K562 (cell line): Measurements from ENCODE around the gene KLHL28. TPM values are rescaled to one million over a fixed set of nuclear protein-coding genes. Genes with fewer than 3 reads are reported as not detected.

Experiments used
- ATAC-seq: fragments of 200-7000 bp; cut with Tn5 transposase; 3 replicates; pipeline ENCODE4 v1.9.1; 2020; ENCODE audit warnings: moderate library complexity
- BruUV-seq: library from RNA; stranded (reverse); fragments of 400-500 nt; replicated peaks from 2 replicates; lab custom pipeline; 2021; lab: Mats Ljungman, UMichigan
- CTCF ChIA-PET: fragments of 300-600 bp; formaldehyde crosslinking; extraction: SDS; loops from one replicate; lab custom pipeline; 2021; ENCODE audit warnings: low intra/inter-chr PET ratio; lab: Yijun Ruan, JAX
- POLR2A ChIA-PET: fragments of 300-600, 350-650 bp; sonication (Branson Sonifier 250); formaldehyde crosslinking; extraction: SDS; loops from one replicate; lab custom pipeline; 2021; ENCODE audit warnings: antibody characterized with exemption, inconsistent platforms; lab: Yijun Ruan, JAX
- DNase-seq, 4 experiments: peaks; one replicate each; pipeline versions ENCODE4 v3.0.0 to v3.0.0-alpha.2; 2011 to 2018; ENCODE audit warnings: low spot score in 3 of 4, mixed read lengths in 3 of 4; ENCODE audit errors: extremely low read depth in 1 of 4
- FAIRE-seq: peaks from 2 replicates; lab custom pipeline; 2011; peaks lifted over from hg19 to GRCh38; lab: Jason Lieb, UNC
- H2AFZ ChIP-seq: 2 replicates; pipeline ENCODE4 v1.6.0; 2011; ENCODE audit warnings: low read depth, low read length, control low read depth, inconsistent platforms
- H3K27ac ChIP-seq: fragments of 200-600 bp; 3 replicates; pipeline ENCODE4 v1.8.0; 2011; ENCODE audit warnings: low read depth, mild to moderate bottlenecking, control low read depth, inconsistent platforms, low read length, moderate library complexity, mixed read lengths; ENCODE audit errors: extremely low read depth
- H3K27me3 ChIP-seq, 2 experiments: fragments of 300-600 bp in 1 of 2; 2 replicates in 1 of 2; 3 replicates in 1 of 2; pipeline versions ENCODE4 v1.6.0 to v1.8.0; 2011; ENCODE audit warnings: inconsistent platforms in 2 of 2, low read length in 2 of 2, mild to moderate bottlenecking in 1 of 2, mixed read lengths in 1 of 2, moderate library complexity in 1 of 2; ENCODE audit not compliant: control insufficient read depth in 2 of 2, insufficient read depth in 2 of 2
- H3K36me3 ChIP-seq: fragments of 300-600 bp; 3 replicates; pipeline ENCODE4 v1.8.0; 2011; ENCODE audit warnings: mild to moderate bottlenecking, low read length, inconsistent platforms; ENCODE audit not compliant: control insufficient read depth, insufficient read depth
- H3K4me1 ChIP-seq, 2 experiments: fragments of 200-600 bp in 1 of 2; replicated peaks in 1 of 2; 2 replicates in 1 of 2; 3 replicates in 1 of 2; pipeline versions ENCODE4 v1.5.1 to v1.8.0; 2011; ENCODE audit warnings: inconsistent platforms in 2 of 2, low read length in 2 of 2, mild to moderate bottlenecking in 1 of 2, mixed read lengths in 1 of 2, moderate library complexity in 1 of 2; ENCODE audit not compliant: control insufficient read depth in 2 of 2, insufficient read depth in 2 of 2
- H3K4me2 ChIP-seq: 2 replicates; pipeline ENCODE4 v1.6.1; 2011; ENCODE audit warnings: low read length, control low read depth, inconsistent platforms, mixed read lengths; ENCODE audit not compliant: insufficient read depth
- H3K4me3 ChIP-seq: fragments of 200-600 bp; sonication (generic), shearing (Covaris generic); 2 replicates; pipeline ENCODE4 v1.5.1; 2016; ENCODE audit warnings: control low read depth, inconsistent platforms
- H3K79me2 ChIP-seq: fragments of 200-600 bp; 3 replicates; pipeline ENCODE4 v1.8.0; 2011; ENCODE audit warnings: low read length, inconsistent platforms; ENCODE audit not compliant: control insufficient read depth, insufficient read depth
- H3K9ac ChIP-seq, 2 experiments: 2 replicates each; pipeline versions ENCODE4 v1.6.0 to v1.6.1; 2011; ENCODE audit warnings: low read depth in 2 of 2, low read length in 2 of 2, control low read depth in 1 of 2, inconsistent platforms in 1 of 2, mild to moderate bottlenecking in 1 of 2, mixed read lengths in 1 of 2; ENCODE audit not compliant: insufficient read depth in 1 of 2
- H3K9me1 ChIP-seq: one replicate; pipeline ENCODE4 v1.6.0; 2011; ENCODE audit warnings: inconsistent platforms, mild to moderate bottlenecking, low read length, moderate library complexity; ENCODE audit not compliant: control insufficient read depth, insufficient read depth
- H3K9me3 ChIP-seq: replicated peaks from 2 replicates; pipeline ENCODE4 v1.5.1; 2011; ENCODE audit warnings: low read depth, low read length, inconsistent platforms; ENCODE audit not compliant: control insufficient read depth, insufficient read depth
- H4K20me1 ChIP-seq: replicated peaks from 2 replicates; pipeline ENCODE4 v1.6.1; 2011; ENCODE audit warnings: low read length, inconsistent platforms, mixed read lengths; ENCODE audit not compliant: control insufficient read depth, insufficient read depth
- ETV5 ChIP-seq: sonication (generic); formaldehyde crosslinking; IDR thresholded peaks from 2 replicates; pipeline ENCODE4 v1.4.0; 2020; ENCODE audit warnings: low read depth, mild to moderate bottlenecking, missing genetic modification reagents
- GATAD2B ChIP-seq: fragments of 450-650 bp; IDR thresholded peaks from 2 replicates; pipeline ENCODE4 v1.6.1; 2017; ENCODE audit warnings: mild to moderate bottlenecking, borderline replicate concordance
- HDAC1 ChIP-seq, 2 experiments: fragments of 450-650 bp; IDR thresholded peaks; 2 replicates each; pipeline ENCODE4 v1.6.1; 2016 to 2017; ENCODE audit warnings: inconsistent platforms in 1 of 2, mild to moderate bottlenecking in 1 of 2, moderate library complexity in 1 of 2
- HEY1 ChIP-seq: fragments of 250-450 bp; sonication (Bioruptor Pico); IDR thresholded peaks from 2 replicates; pipeline ENCODE4 v1.5.0; 2020; ENCODE audit warnings: mild to moderate bottlenecking, moderate library complexity, borderline replicate concordance
- IRF9 ChIP-seq: fragments of 450-650 bp; IDR thresholded peaks from 2 replicates; pipeline ENCODE4 v1.6.1; 2016; ENCODE audit warnings: missing biosample characterization, missing genetic modification characterization
- KAT2B ChIP-seq: IDR thresholded peaks from one replicate; pipeline ENCODE4 v1.6.1; 2012; ENCODE audit warnings: low read depth, mild to moderate bottlenecking, control low read depth, inconsistent platforms, low read length, moderate library complexity
- L3MBTL2 ChIP-seq: fragments of 450-650 bp; IDR thresholded peaks from 2 replicates; pipeline ENCODE4 v1.6.1; 2016; ENCODE audit warnings: mild to moderate bottlenecking, moderate library complexity
- NFE2L1 ChIP-seq: fragments of 450-650 bp; IDR thresholded peaks from 2 replicates; pipeline ENCODE4 v1.6.1; 2016; ENCODE audit warnings: missing genetic modification characterization, low read depth, mild to moderate bottlenecking, missing compliant biosample characterization, moderate library complexity, borderline replicate concordance
- PCBP1 ChIP-seq: fragments of 200-400 bp; formaldehyde crosslinking; IDR thresholded peaks from 2 replicates; pipeline ENCODE4 v1.6.1; 2018; ENCODE audit warnings: mild to moderate bottlenecking, low read depth, low read length; ENCODE audit not compliant: poor library complexity, severe bottlenecking
- POLR2AphosphoS5 ChIP-seq: IDR thresholded peaks from 2 replicates; pipeline ENCODE4 v1.6.1; 2011; ENCODE audit warnings: mild to moderate bottlenecking, low read depth, low read length, moderate library complexity; ENCODE audit not compliant: control insufficient read depth, insufficient read depth
- PTTG1 ChIP-seq: fragments of 450-650 bp; IDR thresholded peaks from 2 replicates; pipeline ENCODE4 v1.6.1; 2016; ENCODE audit warnings: low read depth, mild to moderate bottlenecking, missing genetic modification characterization, missing compliant biosample characterization
- SIN3A ChIP-seq, 2 experiments: fragments of 150-350 bp in 1 of 2; IDR thresholded peaks; 2 replicates each; pipeline ENCODE4 v1.6.1; 2011 to 2016; ENCODE audit warnings: borderline replicate concordance in 2 of 2, low read depth in 2 of 2, low read length in 2 of 2, mild to moderate bottlenecking in 2 of 2, moderate library complexity in 2 of 2; ENCODE audit not compliant: control insufficient read depth in 1 of 2
- TFAM ChIP-seq: fragments of 250-450 bp; sonication (Bioruptor Pico); conservative IDR thresholded peaks from 2 replicates; pipeline ENCODE4 v1.5.0; 2021; ENCODE audit warnings: mild to moderate bottlenecking, moderate library complexity
- ZBTB7A ChIP-seq: IDR thresholded peaks from 2 replicates; pipeline ENCODE4 v1.6.1; 2011; ENCODE audit warnings: low read depth, mild to moderate bottlenecking, low read length, moderate library complexity, borderline replicate concordance; ENCODE audit not compliant: control insufficient read depth
- WGBS: fragments of 100-300 bp; shearing (Covaris generic); methylation state at CpG from one replicate; pipeline ENCODE4 v1.1.6; 2016; ENCODE audit warnings: low coverage, mixed read lengths; ENCODE audit not compliant: insufficient coverage; ENCODE audit errors: missing lambda C conversion rate; 5-methylcytosine and 5-hydroxymethylcytosine counted together
- in situ Hi-C: fragments of 300-500 bp; cut with MboI; formaldehyde crosslinking; loops from 4 replicates; pipeline ENCODE4 v1.15.0; 2018; ENCODE audit warnings: inconsistent platforms, mixed read lengths
- intact Hi-C: fragments of 100-400 bp; cut with micrococcal nuclease; formaldehyde crosslinking; loops from 2 replicates; pipeline ENCODE4 v1.14.2; 2022
- polyA plus RNA-seq, 8 experiments: library from polyadenylated mRNA; depleted of rRNA in 4 of 8; stranded (reverse) in 5 of 8; unstranded in 3 of 8; fragments of >200 nt; fragmentation: Nextera tagmentation in 2 of 8; fragmentation: Illumina TruSeq in 1 of 8; extraction: Ambion mirVana in 2 of 8; extraction: Trizol in 1 of 8; gene quantifications; 2 replicates each; pipeline versions ENCODE4 v1.2.1 to v1.2.3, GENCODE V29; 2011 to 2014; ENCODE audit warnings: inconsistent platforms in 1 of 8, missing spikeins in 1 of 8
- total RNA-seq, 7 experiments: library from RNA; depleted of rRNA in 6 of 7; stranded (reverse); fragments of >200 nt in 6 of 7; fragmentation: Illumina TruSeq in 2 of 7; extraction: Trizol in 2 of 7; gene quantifications; 2 replicates each; pipeline versions ENCODE4 v1.2.1 to v1.2.3, GENCODE V29; 2011 to 2021; ENCODE audit warnings: low replicate concordance in 1 of 7
- TF ChIP-seq, protein P1 (sequence below): fragments of 250-450 bp; sonication (Bioruptor Pico); IDR thresholded peaks from 2 replicates; pipeline ENCODE4 v1.8.0; 2021; ENCODE audit warnings: moderate library complexity, mild to moderate bottlenecking, inconsistent platforms

Gene KLHL28
- total and polyA plus RNA-seq, 9 of the 15 experiments (the other 6 are each of a cell fraction or from before 2014, with no cell fraction given), result 1.1 to 7.5 (median 4.7) TPM

DNA sequence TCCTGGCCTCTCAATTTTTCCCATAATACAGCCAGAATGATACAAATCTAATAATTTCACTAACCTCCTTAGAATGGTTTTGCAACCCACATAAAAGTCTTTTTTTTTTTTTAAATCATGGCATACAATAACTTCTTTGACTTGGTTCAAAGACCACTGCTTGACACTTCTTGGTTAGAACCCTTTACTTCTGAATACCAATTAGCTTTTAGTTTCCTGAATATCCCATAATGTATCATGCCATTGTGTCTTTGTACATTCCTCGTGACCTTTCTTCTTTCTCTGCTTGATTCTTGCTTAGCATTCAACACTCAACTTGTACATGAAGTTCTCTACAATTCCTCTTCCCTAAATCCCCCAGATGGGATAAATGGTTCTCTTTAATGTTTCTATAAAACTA, 19.3 kb downstream of the KLHL28 start:
- H3K4me1 ChIP-seq, result no peaks in the 10 kb centered on the region
- no peak for DNase-seq
- no peak overlapping the region for H3K4me3 ChIP-seq
- no peaks in the 10 kb centered on the region for H3K79me2 ChIP-seq
- no peaks in the 10 kb centered on the region for H4K20me1 ChIP-seq
- no peaks in the 10 kb centered on the region for H3K9me1 ChIP-seq
- CTCF ChIA-PET, result no interaction called here
- ATAC-seq, result no peak
- in situ Hi-C loops, result no loop called here
- no peak for TF ChIP-seq KAT2B
- no peak for TF ChIP-seq PCBP1
- no peak for TF ChIP-seq L3MBTL2
- no peak for TF ChIP-seq IRF9 (tag)
- TF ChIP-seq HDAC1 (IDR thresholded peaks at IDR 0.05), result no peak
- TF ChIP-seq TFAM (CRISPR knock-in tag), result no peak
- no peak for TF ChIP-seq ZBTB7A
- no peak for TF ChIP-seq SIN3A (IDR thresholded peaks at IDR 0.05; ENCODE audit: borderline replicate concordance in 2 of 2, control insufficient read depth in 1 of 2, low read depth in 2 of 2, low read length in 2 of 2)
- TF ChIP-seq, protein P1, sequence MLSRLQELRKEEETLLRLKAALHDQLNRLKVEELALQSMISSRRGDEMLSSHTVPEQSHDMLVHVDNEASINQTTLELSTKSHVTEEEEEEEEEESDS (CRISPR knock-in tag), result no peak
- TF ChIP-seq HEY1 (CRISPR knock-in tag), result no peak
- no peak for TF ChIP-seq PTTG1 (tag)
- no peak for TF ChIP-seq GATAD2B
- no peak for TF ChIP-seq ETV5 (CRISPR knock-in tag)
- no peak for TF ChIP-seq NFE2L1
- TF ChIP-seq POLR2AphosphoS5, result no peak
- TF ChIP-seq, all 486 proteins: peak for 0
- Histone ChIP-seq H3K9me3 (no peaks in the 10 kb centered on the region), H3K9ac (no peak overlapping the region), H3K4me2 (no peak overlapping the region), H3K36me3 (peaks cover 15% of the 10 kb centered on the region; the same call in 2 of the 3 replicates), H2AFZ (no peak overlapping the region), H3K27ac (no peak overlapping the region), H3K27me3 (no peaks in the 10 kb centered on the region)
- BruUV-seq, result no TSS peak
- no peak for FAIRE-seq
- WGBS, result 85% methylated on average over 1 of the region's 1 CpG
- POLR2A ChIA-PET, result no interaction called here
- intact Hi-C loops, result no loop called here
